GM21423 (cell line): ENCODE measurements around the gene ZNF747.
"Not testable (repeated sequence)": the region's sequence is repeated elsewhere in the genome, so short reads cannot be mapped to it uniquely, and the experiment has no call there.

ENCODE experiments used
- ATAC-seq: cut with Tn5 transposase; IDR thresholded peaks from one replicate; pipeline ENCODE4 v1.9.1; 2021; ENCODE audit warnings: mild to moderate bottlenecking, moderate library complexity; ENCODE audit not compliant: unreplicated experiment

ZNF747 gene

DNA sequence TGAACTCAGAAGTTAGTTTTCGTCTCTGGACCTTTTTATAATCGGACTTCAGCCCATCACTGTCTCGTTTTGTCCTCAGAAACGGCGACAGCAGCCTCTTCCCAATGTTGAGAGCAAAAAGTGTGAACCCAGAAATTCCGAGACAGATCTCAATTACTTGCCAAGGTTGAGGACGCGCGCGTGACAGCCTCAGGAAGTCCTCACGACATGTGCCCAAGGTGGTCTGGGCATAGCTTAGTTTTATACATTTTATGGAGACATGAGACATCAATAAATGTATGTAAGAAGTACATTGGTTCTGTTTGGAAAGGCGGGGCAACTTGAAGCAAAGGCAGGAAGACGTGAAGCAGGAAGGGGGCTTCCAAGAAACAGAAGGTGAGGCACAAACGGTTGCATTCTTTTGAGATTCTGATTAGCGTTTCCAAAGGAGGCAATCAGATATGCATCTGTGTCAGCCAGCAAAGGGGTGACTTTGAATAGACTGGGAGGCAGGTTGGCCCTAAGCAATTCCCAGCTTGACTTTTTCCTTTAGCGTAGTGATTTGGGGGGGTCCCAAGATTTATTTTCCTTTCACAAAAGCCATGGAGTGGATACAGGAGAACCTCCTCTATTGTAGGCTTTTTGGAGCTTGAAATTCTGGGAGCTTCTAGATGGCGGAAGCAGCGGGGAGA, 583 bp upstream of the ZNF747 start:
- peak; percentile 3 for ATAC-seq

DNA sequence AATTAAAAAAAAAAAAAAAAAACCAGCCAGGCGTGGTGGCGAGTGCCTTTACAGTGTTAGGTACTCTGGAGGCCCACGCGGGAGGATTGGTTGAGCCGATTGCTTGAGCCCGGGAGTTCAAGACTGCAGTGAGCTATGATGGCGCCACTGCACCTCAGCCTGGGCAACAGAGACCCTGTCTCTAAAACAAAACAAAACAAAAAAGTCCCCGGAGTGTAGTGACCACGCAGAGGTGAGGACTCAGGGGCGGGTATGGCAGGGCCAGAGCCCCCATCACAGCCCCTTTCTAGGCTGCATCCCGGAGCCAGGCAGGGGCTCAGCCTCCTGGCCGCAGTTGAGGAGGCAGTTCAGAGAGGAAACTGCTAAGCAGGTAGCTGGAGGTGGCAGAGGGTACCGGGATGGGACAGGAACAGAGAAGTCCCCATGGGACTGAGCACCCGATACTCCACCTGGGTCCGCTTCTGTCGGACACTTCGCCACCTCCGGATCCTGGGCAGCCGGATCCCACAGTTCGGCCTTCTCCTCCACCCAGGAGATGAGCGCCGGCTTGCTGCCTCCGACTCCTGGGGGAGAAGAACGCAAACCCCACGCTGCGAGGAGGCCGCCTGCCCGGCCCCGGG, 800 bp downstream of the ZNF747 start:
- peak; percentile 9 for ATAC-seq

GRCh38 chr16:30533146-30533522, 1.5 kb downstream of the ZNF747 start:
- no peak for ATAC-seq

GRCh38 chr16:30532285-30533145, 2.1 kb downstream of the ZNF747 start:
- ATAC-seq, result no peak

GRCh38 chr16:30530163-30531037, 4.3 kb downstream of the ZNF747 start:
- ATAC-seq, result no peak

DNA sequence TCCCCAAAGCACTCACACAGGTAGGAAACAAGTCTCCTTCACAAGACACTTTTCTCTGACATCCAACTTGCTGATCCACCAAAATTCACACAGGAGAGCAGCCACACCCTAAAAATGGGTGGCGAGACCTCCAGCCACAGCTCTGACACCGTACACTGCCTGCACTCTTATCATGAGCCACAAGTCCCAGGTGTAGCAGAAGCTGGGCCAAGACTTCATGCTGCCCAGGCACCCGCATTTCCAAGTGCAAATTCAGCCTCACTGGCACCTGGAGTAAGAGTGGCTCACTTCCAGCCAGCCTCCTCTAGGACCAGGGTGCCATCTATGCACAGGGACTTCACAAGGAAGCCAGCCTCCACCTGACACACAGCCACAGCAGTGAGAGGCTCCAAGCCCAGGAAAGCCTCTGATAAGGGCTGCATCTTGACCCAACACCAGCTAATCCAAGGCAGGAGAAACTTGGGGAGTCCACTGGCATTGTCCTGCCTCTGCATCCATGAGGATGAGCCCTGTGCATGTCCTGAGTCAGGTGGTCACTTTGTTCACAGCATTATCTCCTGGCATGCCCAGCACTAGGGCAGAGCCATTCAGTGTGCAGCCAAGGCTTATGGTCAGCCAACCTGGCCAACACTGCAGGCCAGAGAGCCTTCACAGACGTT, 5.7 kb downstream of the ZNF747 start:
- no peak for ATAC-seq

DNA sequence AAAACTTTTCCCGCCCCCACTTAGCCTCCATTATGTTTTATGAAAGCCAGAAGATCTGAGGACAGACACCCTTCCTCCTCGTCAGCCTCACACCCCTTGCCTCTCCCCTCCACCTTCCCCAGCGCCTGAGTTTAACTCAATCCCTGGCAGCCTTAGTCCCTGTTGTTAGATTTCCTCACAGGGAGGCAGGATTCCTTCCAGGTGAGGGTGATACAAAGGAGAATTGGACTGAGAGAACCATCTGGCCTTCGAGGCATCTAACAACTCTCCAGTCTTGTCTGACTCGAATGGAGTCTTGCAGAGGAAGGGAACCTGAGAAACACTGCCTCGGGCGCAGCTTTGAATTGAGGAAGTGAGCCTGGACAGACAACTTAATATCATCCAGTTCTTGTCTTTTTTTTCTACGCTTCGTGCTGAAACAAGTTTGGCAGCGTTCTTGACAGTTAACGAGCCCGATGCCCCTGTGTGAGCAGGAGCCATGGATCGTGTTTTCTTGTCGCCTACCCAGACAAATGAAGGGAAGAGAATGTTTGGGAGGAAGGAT, 7.0 kb downstream of the ZNF747 start:
- ATAC-seq, result no peak

GRCh38 chr16:30526823-30527634, 7.6 kb downstream of the ZNF747 start:
- peak; percentile 74 for ATAC-seq

GRCh38 chr16:30526137-30526822, 8.4 kb downstream of the ZNF747 start, which contains the start of gene ZNF768:
Gene ZNF768 (minus strand): TSS chr16:30526566. CDS start chr16:30526413, 153 bp downstream.
- ATAC-seq, result peak; percentile 26

DNA sequence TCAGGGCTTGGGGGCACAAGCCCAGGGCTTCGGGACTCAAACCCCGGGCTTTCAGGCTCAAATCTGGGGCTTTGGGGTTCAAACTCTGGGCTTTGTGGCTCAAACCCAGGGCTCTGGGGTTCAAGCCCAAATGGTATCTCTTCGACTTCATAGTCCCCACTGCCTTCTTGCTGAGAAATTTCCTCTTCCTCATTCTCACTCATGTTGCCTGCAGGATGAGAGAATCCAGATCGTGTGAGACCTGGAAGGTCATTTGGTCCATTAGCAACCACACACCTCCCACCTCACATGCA, 8.9 kb downstream of the ZNF747 start:
- no peak for ATAC-seq

DNA sequence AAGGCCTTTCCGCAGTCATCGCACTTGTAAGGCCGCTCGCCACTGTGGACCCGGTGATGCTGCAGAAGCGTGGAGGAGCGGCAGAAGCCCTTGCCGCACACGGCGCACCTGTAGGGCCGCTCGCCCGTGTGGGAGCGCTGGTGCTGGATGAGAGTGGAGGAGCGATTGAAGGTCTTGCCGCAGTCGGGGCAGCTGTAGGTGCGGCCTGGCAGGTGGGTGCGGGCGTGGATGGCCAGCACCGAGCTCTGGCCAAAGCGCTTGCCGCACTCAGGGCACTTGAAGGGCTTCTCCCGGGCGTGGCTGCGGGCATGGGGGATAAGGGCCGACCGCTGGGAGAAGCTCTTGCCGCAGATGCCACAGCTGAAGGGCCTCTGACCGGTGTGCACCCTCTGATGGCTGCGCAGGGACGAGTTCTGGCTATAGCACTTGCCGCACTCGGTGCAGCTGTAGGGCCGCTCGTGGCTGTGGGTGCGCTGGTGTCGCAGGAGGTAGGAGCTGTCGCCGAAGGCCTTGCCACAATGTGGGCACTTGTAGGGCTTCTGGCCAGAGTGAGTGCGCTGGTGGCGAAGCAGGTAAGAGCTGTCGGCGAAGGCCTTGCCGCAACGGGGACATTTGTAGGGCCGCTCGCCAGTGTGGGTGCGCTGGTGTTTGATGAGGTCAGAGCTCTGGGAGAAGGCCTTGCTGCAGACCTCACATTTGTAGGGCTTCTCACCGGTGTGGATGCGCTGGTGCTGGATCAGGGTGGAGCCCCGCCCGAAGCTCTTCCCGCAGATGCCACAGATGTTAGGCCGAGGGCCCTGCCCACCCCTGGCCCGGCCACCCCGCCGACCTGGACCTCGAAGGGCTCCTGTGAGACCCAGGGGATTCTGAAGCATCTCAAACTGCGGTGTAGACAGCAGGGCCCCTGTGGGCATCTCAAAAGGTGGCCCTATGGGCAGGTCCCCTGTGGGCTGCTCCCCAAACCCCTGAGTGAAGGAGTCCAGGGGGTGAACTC, 9.8 kb downstream of the ZNF747 start:
- ATAC-seq, result no peak

DNA sequence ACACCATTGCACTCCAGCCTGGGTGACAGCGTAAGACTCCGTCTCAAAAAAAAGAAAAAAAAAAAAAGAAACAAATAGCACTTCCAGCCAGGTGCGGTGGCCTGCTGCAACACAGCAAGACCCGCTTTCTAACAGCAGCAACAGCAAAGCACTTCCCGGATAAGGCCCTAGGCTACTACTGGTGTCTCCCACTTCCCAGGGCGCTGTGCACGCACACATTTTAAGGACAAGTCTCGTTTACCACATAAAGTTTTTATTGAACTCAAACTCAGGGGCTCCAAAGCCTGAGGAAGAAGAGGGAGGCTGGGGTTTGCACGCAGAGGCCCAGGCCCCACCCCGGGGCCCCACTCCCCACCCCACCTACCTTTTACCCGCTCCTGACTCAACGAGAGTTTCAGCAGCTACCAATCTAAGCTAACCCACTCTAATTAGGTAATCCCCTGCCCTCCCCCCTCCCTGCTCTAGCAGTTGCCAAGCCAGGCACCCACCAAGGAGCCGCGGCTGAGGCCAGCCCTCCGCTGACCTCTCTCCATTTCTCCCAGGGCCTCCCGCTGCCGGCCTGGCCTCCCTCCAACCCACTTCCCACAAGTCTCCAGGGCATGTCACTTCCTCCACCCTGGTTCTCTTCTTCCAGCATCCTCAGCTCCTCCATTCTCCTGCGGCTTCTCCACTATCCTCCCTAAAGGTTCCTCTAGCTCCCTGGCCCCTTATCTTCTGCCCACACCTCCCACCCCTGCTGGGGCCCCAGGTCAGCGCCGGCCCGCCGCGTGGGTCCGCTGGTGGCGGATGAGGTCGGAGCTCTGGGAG, 10.7 kb downstream of the ZNF747 start:
- ATAC-seq, result no peak

DNA sequence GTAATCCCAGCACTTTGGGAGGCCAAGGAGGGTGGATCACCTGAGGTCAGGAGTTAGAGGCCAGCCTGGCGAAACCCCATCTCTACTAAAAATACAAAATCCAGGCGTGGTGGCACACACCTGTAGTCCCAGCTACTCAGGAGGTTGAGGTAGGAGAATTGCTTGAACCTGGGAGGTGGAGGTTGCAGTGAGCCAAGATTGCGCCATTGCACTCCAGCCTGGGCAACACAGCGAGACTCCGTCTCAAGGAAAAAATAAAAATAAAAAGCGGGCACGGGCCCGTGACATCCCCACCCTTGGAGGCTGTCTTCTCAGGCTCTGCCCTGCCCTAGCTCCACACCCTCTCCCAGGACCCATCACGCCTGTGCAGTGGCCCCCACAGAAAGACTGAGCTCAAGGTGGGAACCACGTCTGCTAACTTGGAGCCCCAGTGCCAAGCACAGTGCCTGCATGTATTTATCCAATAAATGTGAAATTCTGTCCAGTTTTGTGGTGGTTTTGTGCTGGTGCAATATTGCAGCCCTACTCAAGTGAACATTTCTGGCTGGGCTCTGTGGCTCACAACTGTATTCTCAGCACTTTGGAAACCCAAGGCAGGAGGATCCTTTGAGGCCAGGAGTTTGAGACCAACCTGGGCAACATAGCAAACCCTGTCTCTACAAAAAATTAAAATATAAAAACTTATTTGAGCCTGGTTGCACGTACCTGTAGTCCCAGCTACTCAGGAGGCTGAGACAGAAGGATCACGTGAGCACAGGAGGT, 11.8 kb downstream of the ZNF747 start:
- ATAC-seq, result not testable (repeated sequence)

DNA sequence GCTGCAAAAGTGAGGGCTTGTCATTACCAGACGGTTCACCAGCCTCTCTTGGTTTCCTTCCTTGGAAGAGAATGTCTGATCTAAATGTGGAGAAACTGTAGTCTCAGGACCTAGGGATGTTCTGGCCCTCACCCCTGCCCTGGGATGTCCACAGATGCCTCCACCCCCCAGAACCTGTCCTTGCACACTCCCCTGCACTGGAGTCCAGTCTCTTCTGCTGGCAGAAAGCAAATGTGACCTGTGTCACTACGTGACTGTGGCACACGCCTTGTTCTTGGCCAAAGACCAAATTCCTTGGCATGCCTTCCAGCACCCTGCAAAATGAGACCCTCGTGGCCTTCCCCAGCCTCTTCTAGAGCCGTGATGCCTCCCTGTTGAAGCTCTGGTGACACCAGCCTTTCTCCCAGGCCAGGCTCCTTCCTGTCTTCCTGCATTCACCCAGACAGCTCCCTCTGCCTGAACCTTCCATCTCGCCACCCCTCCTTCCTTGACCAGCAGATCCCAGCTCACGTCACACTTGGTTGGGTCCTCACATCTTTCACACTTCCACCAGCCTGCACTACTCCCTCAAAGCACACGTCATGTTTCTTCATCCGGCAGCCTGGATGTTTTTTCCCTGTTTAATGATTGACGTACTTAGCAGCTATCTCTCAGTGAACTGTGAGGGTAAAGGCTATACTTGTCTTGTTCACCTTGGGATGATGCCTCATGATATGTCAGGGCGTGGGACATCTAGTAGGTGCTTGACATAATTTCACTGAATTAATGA, 12.6 kb downstream of the ZNF747 start:
- ATAC-seq, result no peak

GRCh38 chr16:30521476-30521872, 13.2 kb downstream of the ZNF747 start:
- no peak for ATAC-seq
